Endothelial cell of umbilical vein (primary cell): ENCODE data around the gene CPTP. TPM values are rescaled to one million over a fixed set of nuclear protein-coding genes. Genes with fewer than 3 reads are reported as not detected.

Experiments used
- BruUV-seq: library from RNA; stranded (reverse); fragments of 400-500 nt; replicated peaks from 2 replicates; lab custom pipeline; 2021; lab: Mats Ljungman, UMichigan
- CTCF ChIA-PET: fragments of 300-600, 350-600 bp; sonication (Branson Sonifier 250); formaldehyde crosslinking; loops from one replicate; lab custom pipeline; 2021; ENCODE audit warnings: antibody characterized with exemption, inconsistent platforms; lab: Charles Lee
- POLR2A ChIA-PET: fragments of 300-600, 350-600 bp; sonication (Branson Sonifier 250); formaldehyde crosslinking; loops from one replicate; lab custom pipeline; 2021; ENCODE audit warnings: antibody characterized with exemption, inconsistent platforms; lab: Charles Lee
- DNase-seq: peaks from one replicate; pipeline ENCODE4 v3.0.0-alpha.2; 2011; ENCODE audit warnings: low read depth, low spot score
- FAIRE-seq: peaks from 2 replicates; lab custom pipeline; 2011; peaks lifted over from hg19 to GRCh38; lab: Jason Lieb, UNC
- H2AFZ ChIP-seq: 2 replicates; pipeline ENCODE4 v1.6.0; 2012; ENCODE audit warnings: low read depth, low read length, control low read depth, inconsistent platforms
- H3K27ac ChIP-seq: 2 replicates; pipeline ENCODE4 v1.5.1; 2011; ENCODE audit warnings: low read depth, mild to moderate bottlenecking, control low read depth, low read length, moderate library complexity; ENCODE audit not compliant: insufficient read depth
- H3K27me3 ChIP-seq, 2 experiments: 2 replicates each; pipeline versions ENCODE4 v1.6.0 to v1.6.1; 2011; ENCODE audit warnings: low read length in 2 of 2, mixed read lengths in 1 of 2; ENCODE audit not compliant: control insufficient read depth in 2 of 2, insufficient read depth in 2 of 2
- H3K36me3 ChIP-seq, 2 experiments: 2 replicates in 1 of 2; 3 replicates in 1 of 2; pipeline ENCODE4 v1.5.1; 2011; ENCODE audit warnings: low read length in 2 of 2, mild to moderate bottlenecking in 1 of 2, moderate library complexity in 1 of 2; ENCODE audit not compliant: control insufficient read depth in 2 of 2, insufficient read depth in 2 of 2; ENCODE audit errors: extremely low read depth in 1 of 2
- H3K4me1 ChIP-seq: 3 replicates; pipeline ENCODE4 v1.5.1; 2011; ENCODE audit warnings: mild to moderate bottlenecking, low read length; ENCODE audit not compliant: control insufficient read depth, insufficient read depth; ENCODE audit errors: extremely low read depth
- H3K4me2 ChIP-seq: 2 replicates; pipeline ENCODE4 v1.6.1; 2011; ENCODE audit warnings: low read length, control low read depth, mixed read lengths; ENCODE audit not compliant: insufficient read depth
- H3K4me3 ChIP-seq, 3 experiments: fragments of 200-600 bp in 1 of 3; sonication (generic), shearing (Covaris generic) in 1 of 3; replicated peaks in 1 of 3; 2 replicates each; pipeline ENCODE4 v1.5.1; 2011 to 2016; ENCODE audit warnings: control low read depth in 3 of 3, low read length in 3 of 3, mild to moderate bottlenecking in 2 of 3, inconsistent platforms in 1 of 3, low read depth in 1 of 3, moderate library complexity in 1 of 3; ENCODE audit not compliant: insufficient read depth in 1 of 3
- H3K79me2 ChIP-seq: 2 replicates; pipeline ENCODE4 v1.6.0; 2012; ENCODE audit warnings: low read length, inconsistent platforms; ENCODE audit not compliant: control insufficient read depth, insufficient read depth
- H3K9ac ChIP-seq: replicated peaks from 2 replicates; pipeline ENCODE3; 2011; ENCODE audit warnings: low read length, control low read depth; ENCODE audit not compliant: insufficient read depth; ENCODE audit errors: extremely low read depth
- H3K9me1 ChIP-seq: replicated peaks from 3 replicates; pipeline ENCODE4 v1.6.0; 2011; ENCODE audit warnings: mild to moderate bottlenecking, low read length; ENCODE audit not compliant: control insufficient read depth, insufficient read depth; ENCODE audit errors: extremely low read depth
- H3K9me3 ChIP-seq: replicated peaks from 2 replicates; pipeline ENCODE4 v1.5.1; 2012; ENCODE audit warnings: low read length, inconsistent platforms; ENCODE audit not compliant: control insufficient read depth, insufficient read depth
- H4K20me1 ChIP-seq: replicated peaks from 2 replicates; pipeline ENCODE3; 2011; ENCODE audit warnings: mild to moderate bottlenecking, low read length; ENCODE audit not compliant: control insufficient read depth, insufficient read depth; ENCODE audit errors: extremely low read depth
- FOS ChIP-seq: IDR thresholded peaks from 2 replicates; pipeline ENCODE4 v1.6.1; 2011; ENCODE audit warnings: mild to moderate bottlenecking, low read length, moderate library complexity, borderline replicate concordance; ENCODE audit not compliant: insufficient read depth
- MYC ChIP-seq: IDR thresholded peaks from one replicate; pipeline ENCODE4 v1.6.1; 2011; ENCODE audit warnings: mild to moderate bottlenecking, low read depth, low read length
- POLR2AphosphoS5 ChIP-seq: IDR thresholded peaks from 2 replicates; pipeline ENCODE4 v1.6.1; 2012; ENCODE audit warnings: low read depth, mild to moderate bottlenecking, control low read depth, low read length, moderate library complexity; ENCODE audit not compliant: insufficient read depth
- dilution Hi-C: fragments of 300-500 bp; cut with MboI; formaldehyde crosslinking; loops from one replicate; pipeline ENCODE4 v1.15.0; 2019; ENCODE audit warnings: low sequenced_read_pairs; ENCODE audit not compliant: extremely low pct_ligation_motif_present
- intact Hi-C: fragments of 100-400 bp; cut with micrococcal nuclease; formaldehyde crosslinking; loops from one replicate; pipeline ENCODE4 v1.10.0; 2022
- polyA plus RNA-seq, 4 experiments: library from polyadenylated mRNA; depleted of rRNA in 3 of 4; stranded (reverse) in 3 of 4; unstranded in 1 of 4; fragments of >200 nt; gene quantifications; 2 replicates each; pipeline versions ENCODE4 v1.2.1 to v1.2.3, GENCODE V29; 2011 to 2012; ENCODE audit warnings: missing spikeins in 1 of 4
- total RNA-seq: library from RNA; stranded (reverse); gene quantifications from 2 replicates; pipeline ENCODE4 v1.2.3, GENCODE V29; 2021

CPTP gene
- total and polyA plus RNA-seq, 2 donors (not counting 3 experiments of a cell fraction or from before 2014, with no cell fraction given), result 20.9 to 29.5 TPM

- H3K9me3 ChIP-seq, result no peaks in the 10 kb centered on the region
- no peaks in the 10 kb centered on the region for H3K27me3 ChIP-seq
- no peaks in the 10 kb centered on the region for H4K20me1 ChIP-seq
- FAIRE-seq (no peak), DNase-seq (no peak)
- ChIA-PET POLR2A (no interaction called here), CTCF (interaction anchor here (0.9 to 1.3 kb wide), 3 partner anchors 14 to 183 kb away, joined by 3 to 6 read pairs (median 6); no protein-coding TSS in a partner anchor)
- H3K4me3 ChIP-seq, result no peak overlapping the region
- TF ChIP-seq MYC, result no peak
- no peak overlapping the region for H3K9ac ChIP-seq
- no peak overlapping the region for H2AFZ ChIP-seq
- BruUV-seq, result no TSS peak
- peaks cover 15% of the 10 kb centered on the region for H3K4me1 ChIP-seq
- intact Hi-C loops, result loop anchor here (5.0 kb wide), 1 partner anchor 182 kb away; no protein-coding TSS in a partner anchor
- dilution Hi-C loops, result no loop called here
- no peaks in the 10 kb centered on the region for H3K36me3 ChIP-seq
- H3K4me2 ChIP-seq, result no peak overlapping the region
- no peak overlapping the region for H3K27ac ChIP-seq
- no peaks in the 10 kb centered on the region for H3K9me1 ChIP-seq
- H3K79me2 ChIP-seq, result no peaks in the 10 kb centered on the region
Observed at GRCh38 chr1:1304331-1305299, 20.0 kb upstream of the CPTP start.

- Histone ChIP-seq H3K9me3 (no peaks in the 10 kb centered on the region), H3K9ac (no peak overlapping the region), H3K27ac (no peak overlapping the region), H4K20me1 (no peaks in the 10 kb centered on the region), H3K4me3 (no peak overlapping the region), H3K27me3 (no peaks in the 10 kb centered on the region), H3K4me2 (no peak overlapping the region), H2AFZ (no peak overlapping the region), H3K9me1 (no peaks in the 10 kb centered on the region), H3K36me3 (no peaks in the 10 kb centered on the region), H3K4me1 (peaks cover 15% of the 10 kb centered on the region), H3K79me2 (no peaks in the 10 kb centered on the region)
- dilution Hi-C loops, result no loop called here
- FAIRE-seq, result peak; percentile 60
- intact Hi-C loops, result loop anchor here (5.0 kb wide), 1 partner anchor 183 kb away; no protein-coding TSS in a partner anchor
- DNase-seq, result peak; percentile 21
- no TSS peak for BruUV-seq
- ChIA-PET POLR2A (no interaction called here), CTCF (interaction anchor here (0.9 to 1.3 kb wide), 3 partner anchors 14 to 183 kb away, joined by 3 to 6 read pairs (median 6); no protein-coding TSS in a partner anchor)
- TF ChIP-seq FOS (peak; percentile 51), POLR2AphosphoS5 (no peak)
Observed at GRCh38 chr1:1305300-1306069, 19.1 kb upstream of the CPTP start.
